Measurements from ENCODE around the gene ADRB1. TPM values are rescaled to one million over a fixed set of nuclear protein-coding genes. Genes with fewer than 3 reads are reported as not detected.

ADRB1 gene
- total RNA-seq, 2 experiments from 2014 or later = 0.57 to 0.88 TPM

DNA sequence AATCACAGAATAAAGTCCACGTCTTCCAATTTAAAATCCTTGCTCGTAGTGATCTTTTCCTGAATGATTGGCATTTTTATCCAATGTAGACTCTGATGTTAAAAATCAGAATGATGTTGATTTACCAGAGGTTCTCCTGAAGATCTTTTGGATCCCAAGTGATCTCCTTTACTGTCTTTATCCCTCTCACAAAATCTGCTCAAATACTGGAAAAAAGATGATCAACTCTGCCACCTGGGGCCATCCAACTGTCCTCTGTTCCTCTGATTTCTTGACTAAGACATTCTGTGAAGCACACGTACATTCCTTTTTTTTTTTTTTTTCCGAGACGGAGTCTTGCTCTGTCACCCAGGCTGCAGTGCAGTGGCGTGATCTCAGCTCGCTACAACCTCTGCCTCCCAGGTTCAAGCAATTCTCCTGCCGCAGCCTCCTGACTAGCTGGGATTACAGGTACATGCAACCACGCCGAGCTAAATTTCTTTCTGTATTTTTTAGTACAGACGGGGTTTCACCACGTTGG, 18.0 kb upstream of the ADRB1 start:
- ChIA-PET POLR2A (no interaction called here), CTCF (no interaction called here)

DNA sequence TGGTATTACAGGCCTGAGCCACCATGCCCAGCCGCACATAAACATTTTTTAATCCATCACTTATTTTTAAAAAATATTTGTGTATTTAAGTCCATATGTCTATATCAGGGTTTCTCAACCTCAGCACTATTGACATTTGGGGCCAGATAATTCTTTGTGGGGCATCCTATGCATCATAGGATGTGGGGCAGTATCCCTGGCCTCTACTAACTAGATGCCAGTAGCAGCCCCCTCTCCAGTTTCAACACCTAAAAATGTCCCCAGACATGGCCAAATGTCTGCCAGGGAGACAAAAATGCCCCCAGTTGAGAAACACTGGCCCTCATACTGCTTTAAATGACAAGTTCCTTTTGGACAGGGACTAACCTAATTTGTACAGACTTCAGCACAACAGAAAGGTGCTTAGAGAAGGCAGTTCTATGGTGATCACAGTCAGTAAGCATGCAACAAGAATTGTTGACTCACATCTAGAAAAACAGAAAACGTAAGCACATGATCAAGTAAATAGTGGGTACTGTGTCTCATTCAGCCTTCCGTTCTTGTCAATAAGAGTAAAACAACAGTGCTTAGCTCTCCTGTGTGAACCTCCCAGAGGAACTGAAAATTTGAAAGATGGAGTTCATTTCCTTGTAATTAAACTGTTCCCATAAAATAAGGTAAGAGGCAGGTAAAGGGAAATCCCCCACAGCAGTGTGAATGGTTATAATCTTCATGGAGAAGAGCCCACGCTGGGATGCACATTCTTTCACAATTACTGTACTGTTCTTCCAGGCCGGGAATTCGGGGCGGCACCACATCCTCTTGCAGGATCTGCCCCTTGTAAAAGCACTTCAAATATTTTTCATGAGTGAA, 17.3 kb upstream of the ADRB1 start:
- POLR2A ChIA-PET = no interaction called here
- CTCF ChIA-PET = no interaction called here

DNA sequence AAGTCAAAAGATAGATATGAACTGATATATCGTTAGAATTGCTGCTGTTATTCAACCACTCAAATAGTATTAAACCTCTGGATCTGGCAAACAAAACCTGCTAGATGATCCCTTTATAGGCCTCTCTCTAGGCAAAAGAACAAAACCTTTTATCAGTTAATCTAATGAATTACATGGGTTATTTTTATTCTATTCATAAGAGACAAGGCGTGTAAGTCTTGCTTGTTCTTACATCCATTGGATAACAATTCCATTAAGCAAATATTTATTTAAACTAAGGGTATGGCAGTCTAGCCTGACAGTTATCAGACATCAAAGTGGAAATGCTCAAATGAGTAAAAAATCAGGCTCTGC, 16.6 kb upstream of the ADRB1 start:
- ChIA-PET POLR2A (no interaction called here), CTCF (no interaction called here)

DNA sequence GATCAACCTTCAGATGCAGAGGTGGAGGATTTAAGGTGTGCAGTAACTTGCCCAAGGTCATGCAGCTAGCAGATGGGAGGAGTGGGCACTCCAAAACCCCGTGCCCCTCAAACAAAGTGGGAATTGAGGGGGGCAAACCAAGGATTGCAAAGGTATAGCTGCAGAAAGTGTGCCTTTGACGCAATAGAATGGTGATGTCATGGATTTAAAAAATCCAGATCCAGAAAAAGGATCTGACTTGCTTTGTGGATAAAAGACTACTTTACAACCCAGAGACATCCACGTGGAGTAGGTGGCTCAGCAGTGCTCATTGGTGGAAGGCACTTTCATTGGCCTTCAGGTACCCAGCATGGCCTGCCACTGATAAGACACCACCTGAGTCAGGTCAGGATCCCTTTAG, 15.7 kb upstream of the ADRB1 start:
- POLR2A ChIA-PET = no interaction called here

DNA sequence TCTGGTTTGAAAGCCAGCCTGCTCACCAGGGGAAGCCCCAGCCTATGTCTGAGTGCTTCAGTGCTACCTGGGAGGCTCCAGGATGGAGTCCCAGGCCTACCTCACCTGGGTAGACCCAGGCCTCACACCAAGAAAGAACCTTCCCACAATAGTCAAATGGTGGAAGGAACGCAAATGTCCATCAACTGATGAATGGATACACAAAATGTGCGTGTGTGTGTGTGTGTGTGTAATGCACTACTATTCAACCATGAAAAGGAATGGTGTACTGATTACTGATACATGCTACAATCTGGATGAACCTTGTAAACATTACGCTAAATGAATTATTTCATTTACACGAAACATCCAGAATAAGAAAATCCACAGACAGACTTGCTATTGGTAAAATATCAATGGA, 15.2 kb upstream of the ADRB1 start:
- CTCF ChIA-PET = no interaction called here
- POLR2A ChIA-PET = no interaction called here

More for the DNA sequence above, 15.7 kb upstream of the ADRB1 start:
- CTCF ChIA-PET = no interaction called here

DNA sequence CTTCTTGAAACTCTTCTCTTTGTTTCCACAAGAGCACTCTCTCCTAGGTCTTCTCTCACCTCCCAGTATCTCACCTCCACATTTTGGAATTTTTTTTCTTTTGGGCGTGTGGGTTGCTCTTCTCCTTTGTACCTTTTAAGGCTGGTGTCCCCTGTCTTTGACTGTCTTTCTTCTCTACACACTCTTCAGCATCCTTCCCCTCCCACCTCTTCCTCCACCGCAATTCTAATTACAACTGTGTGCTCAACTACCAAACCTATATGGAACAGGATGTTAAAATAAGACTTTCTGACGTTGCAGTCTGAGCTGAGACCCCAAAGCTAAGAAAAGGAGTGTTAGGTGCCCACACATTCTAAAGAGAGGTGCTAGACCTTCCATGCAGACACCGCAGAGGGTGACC, 14.0 kb upstream of the ADRB1 start:
- CTCF ChIA-PET = interaction anchor here (0.6 kb wide), 1 partner anchor 154 kb away, joined by 3 read pairs; no protein-coding TSS in a partner anchor
- POLR2A ChIA-PET = interaction anchor here (0.6 kb wide), 1 partner anchor 160 kb away, joined by 5 read pairs; no protein-coding TSS in a partner anchor

DNA sequence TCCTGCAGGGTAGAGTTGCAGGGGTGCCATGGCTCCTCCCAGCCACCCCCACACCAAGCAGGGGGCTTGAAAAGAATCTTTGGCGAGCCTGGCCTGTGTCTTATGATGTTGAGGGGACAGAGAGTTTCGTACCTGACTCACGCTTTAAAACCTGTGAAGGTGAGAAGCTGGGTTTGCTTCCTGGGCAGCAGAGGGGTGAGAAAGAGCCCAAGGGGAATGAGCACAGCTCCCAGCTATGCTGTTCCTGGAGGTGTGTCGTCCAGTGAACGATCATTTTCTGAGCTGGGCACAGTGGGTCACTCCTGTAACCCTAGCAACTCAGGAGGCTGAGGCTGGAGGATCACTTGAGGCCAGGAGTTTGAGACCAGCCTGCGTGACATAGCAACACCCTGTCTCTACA, 13.5 kb upstream of the ADRB1 start:
- POLR2A ChIA-PET = interaction anchor here (0.6 kb wide), 1 partner anchor 234 kb away, joined by 9 read pairs; no protein-coding TSS in a partner anchor
- CTCF ChIA-PET = no interaction called here

DNA sequence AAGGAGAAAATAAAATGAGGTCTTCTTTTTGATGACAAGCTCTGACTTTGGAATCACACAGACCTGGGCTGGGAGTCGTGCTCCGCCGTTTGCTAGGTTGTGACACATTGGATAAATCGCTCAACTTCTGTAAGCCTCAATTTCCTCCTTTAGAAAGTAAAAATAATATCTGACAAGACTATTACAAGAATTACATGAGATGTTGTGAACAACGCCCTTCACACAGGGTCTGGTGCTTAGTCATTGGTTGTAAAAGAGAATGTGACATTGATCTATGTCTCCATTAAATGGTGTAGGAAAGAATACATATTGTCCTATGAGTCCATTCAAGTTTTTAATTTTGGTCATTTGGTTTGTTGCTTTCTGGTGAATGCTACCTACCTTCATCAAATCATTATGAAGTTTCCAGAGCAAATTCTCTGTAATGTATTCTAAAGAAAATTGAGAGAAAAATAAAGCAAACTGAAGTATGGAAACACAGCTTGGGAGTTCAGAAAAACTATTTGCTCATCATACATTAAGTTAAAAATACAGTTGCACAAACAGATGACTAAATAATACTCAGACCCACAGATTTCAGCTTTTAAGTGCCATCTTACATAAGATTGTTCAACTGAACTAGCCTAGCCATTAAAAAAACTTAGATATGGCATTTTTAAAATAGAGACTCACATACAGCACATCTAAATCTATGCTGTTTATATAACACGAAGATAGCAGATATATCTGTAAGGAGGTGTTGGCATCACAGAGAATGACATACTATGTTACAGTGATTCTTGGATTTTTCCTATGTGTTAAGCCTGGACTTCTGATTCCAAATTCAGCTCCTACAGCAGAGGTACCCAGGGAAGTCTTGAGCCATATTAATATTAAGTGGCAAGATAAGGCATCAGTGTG, 12.3 kb upstream of the ADRB1 start:
- POLR2A ChIA-PET = interaction anchor here (0.6 kb wide), 1 partner anchor 11 kb away, joined by 3 read pairs; no protein-coding TSS in a partner anchor

DNA sequence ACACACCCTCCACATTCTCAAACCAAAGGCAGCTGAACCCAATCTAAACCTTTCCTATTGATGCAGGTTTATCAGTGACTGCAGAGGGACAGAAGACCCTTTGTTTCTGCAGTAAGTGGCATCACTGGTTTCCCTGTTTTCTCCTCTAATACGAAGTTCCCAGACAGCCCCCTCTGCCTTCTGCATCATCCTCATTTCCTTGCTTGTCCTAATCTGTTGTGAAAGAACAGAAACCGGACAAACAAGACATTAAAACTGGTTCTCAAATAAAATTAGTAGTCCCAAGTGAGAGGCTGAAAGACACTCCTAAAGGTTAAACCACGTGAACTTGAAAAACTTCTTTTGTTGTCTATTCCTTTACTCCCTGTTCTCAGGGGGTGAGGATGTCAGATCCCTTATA, 10.1 kb upstream of the ADRB1 start:
- POLR2A ChIA-PET = no interaction called here

More for the DNA sequence above, 12.3 kb upstream of the ADRB1 start:
- CTCF ChIA-PET = no interaction called here

DNA sequence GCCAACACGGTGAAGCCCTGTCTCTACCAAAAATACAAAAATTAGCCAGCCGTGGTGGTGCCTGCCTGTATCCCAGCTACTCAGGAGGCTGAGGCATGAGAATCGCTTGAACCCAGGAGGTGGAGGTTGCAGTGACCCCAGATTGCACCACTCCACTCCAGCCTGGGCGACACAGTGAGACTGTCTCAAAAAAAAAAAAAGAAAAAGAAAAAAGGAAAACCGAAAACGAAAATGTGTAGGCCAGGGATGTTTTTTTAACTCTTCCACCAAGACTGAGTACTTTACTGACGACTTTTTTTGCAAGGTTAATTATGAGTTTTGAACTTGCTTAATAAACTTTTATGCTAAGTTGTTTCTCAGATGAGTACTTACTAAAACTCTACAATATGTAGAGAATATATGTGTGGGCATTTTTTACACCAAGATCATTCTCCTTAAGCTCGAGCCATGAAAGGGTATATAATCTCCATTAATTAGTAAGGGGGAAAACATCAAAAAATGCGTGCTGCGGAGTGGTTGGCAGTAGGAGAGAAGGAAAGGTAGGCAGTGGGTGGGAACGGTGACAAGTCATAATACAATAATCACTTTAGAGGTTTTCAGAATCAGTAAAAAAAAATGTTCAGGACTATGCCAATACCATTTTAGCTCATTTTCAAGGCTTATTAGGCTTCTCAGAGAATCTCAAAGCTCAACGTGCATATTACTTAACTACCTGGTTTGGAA, 8.6 kb upstream of the ADRB1 start:
- ChIA-PET POLR2A (no interaction called here), CTCF (no interaction called here)

More for the DNA sequence above, 10.1 kb upstream of the ADRB1 start:
- CTCF ChIA-PET = no interaction called here

DNA sequence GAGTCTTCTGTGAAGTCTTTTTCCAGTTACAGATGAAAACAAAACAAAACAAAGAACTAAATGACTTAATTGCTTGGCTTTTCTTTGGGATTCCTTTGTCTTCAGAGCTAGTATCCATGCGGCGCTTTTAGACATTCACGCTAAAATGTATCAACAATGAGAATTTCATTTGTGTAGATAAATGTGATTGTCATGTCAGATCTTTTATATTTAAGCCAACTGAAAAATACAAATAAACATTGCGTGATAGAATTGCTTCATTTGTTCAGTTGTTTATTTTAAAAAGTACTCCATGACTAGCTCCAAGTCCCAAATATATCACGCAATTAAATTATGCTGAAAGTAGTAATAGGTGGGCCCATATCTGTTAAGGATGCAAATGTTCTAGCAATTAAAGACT, 7.9 kb upstream of the ADRB1 start:
- ChIA-PET CTCF (no interaction called here), POLR2A (no interaction called here)

DNA sequence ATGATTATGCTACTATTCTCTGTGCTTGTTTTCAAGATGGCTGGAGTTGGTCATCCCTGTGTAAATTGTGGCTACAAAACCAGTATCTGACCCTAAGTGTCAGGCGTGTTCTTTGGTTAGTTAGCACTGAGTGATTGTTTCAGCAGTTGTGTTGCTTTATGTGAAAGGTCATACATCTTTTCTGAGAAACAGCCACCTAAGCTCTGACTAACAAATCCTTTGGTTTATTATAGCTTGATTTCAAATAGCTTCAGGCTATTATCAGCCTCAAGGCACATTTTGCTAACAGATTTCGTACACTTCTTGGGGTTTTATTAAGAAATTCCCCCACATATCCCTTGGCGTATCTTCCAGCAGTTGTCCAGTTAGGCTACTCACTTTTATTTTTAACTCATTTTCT, 4.8 kb upstream of the ADRB1 start:
- ChIA-PET CTCF (no interaction called here), POLR2A (no interaction called here)

DNA sequence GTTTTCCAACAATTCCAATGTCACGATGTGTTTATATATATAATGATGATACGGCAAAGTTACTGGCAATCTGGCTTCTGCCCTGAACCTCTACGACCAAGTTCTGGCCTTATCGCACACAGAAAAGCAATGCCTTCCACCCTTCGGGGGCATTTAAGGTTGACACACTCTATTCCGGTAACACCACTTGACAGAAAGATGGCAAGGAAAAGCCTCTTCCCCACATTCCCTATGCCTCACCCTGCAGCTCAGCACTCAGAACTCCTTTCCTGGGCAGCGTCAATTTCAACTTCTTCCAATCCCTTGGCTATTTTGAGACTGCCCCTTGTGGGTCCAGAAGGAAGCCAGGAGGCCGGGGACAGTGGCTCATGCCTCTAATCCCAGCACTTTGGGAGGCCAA, 2.5 kb upstream of the ADRB1 start:
- ChIA-PET POLR2A (no interaction called here), CTCF (interaction anchor here (0.5 kb wide), 1 partner anchor 362 kb away, joined by 3 read pairs; no protein-coding TSS in a partner anchor)

DNA sequence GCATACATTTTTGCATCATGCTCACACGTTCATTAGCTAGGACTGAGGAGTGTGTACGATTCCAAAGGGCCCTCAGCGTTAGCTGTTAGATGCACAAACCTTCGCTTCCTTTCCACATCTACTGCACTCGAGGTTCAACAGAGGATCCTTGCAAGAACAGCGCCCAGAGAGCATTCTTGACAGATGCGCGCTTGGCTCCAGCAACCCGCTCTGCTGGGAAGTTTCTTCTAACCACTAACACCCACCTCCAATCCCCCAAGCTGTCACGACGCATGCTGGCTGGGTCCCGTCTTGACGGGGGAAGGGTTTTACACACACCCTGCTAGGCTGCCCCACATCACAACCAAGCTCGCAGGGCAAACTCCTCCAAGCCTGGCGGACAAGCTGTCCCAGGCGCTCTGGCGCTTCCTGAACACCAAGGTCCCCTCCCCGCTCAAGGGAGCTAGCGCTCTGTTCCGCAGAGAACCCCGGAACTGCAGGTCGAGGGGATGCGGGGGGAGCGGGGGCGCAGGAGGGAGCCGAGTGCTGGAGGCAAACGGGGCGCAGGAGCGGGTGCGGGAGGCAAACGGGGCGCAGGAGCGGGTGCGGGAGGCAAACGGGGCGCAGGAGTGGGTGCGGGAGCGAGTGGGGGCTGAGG, 653 bp upstream of the ADRB1 start:
- ChIA-PET CTCF (interaction anchor here (0.7 kb wide), 1 partner anchor 45 kb away, joined by 5 read pairs; no protein-coding TSS in a partner anchor), POLR2A (interaction anchor here (0.6 kb wide), 2 partner anchors 12 to 245 kb away, joined by 3 to 4 read pairs; no protein-coding TSS in a partner anchor)

DNA sequence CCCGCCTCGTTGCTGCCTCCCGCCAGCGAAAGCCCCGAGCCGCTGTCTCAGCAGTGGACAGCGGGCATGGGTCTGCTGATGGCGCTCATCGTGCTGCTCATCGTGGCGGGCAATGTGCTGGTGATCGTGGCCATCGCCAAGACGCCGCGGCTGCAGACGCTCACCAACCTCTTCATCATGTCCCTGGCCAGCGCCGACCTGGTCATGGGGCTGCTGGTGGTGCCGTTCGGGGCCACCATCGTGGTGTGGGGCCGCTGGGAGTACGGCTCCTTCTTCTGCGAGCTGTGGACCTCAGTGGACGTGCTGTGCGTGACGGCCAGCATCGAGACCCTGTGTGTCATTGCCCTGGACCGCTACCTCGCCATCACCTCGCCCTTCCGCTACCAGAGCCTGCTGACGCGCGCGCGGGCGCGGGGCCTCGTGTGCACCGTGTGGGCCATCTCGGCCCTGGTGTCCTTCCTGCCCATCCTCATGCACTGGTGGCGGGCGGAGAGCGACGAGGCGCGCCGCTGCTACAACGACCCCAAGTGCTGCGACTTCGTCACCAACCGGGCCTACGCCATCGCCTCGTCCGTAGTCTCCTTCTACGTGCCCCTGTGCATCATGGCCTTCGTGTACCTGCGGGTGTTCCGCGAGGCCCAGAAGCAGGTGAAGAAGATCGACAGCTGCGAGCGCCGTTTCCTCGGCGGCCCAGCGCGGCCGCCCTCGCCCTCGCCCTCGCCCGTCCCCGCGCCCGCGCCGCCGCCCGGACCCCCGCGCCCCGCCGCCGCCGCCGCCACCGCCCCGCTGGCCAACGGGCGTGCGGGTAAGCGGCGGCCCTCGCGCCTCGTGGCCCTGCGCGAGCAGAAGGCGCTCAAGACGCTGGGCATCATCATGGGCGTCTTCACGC, 825 bp downstream of the ADRB1 start:
- POLR2A ChIA-PET = no interaction called here
- CTCF ChIA-PET = no interaction called here

DNA sequence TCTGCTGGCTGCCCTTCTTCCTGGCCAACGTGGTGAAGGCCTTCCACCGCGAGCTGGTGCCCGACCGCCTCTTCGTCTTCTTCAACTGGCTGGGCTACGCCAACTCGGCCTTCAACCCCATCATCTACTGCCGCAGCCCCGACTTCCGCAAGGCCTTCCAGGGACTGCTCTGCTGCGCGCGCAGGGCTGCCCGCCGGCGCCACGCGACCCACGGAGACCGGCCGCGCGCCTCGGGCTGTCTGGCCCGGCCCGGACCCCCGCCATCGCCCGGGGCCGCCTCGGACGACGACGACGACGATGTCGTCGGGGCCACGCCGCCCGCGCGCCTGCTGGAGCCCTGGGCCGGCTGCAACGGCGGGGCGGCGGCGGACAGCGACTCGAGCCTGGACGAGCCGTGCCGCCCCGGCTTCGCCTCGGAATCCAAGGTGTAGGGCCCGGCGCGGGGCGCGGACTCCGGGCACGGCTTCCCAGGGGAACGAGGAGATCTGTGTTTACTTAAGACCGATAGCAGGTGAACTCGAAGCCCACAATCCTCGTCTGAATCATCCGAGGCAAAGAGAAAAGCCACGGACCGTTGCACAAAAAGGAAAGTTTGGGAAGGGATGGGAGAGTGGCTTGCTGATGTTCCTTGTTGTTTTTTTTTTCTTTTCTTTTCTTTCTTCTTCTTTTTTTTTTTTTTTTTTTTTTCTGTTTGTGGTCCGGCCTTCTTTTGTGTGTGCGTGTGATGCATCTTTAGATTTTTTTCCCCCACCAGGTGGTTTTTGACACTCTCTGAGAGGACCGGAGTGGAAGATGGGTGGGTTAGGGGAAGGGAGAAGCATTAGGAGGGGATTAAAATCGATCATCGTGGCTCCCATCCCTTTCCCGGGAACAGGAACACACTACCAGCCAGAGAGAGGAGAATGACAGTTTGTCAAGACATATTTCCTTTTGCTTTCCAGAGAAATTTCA, 1.7 kb downstream of the ADRB1 start:
- CTCF ChIA-PET = no interaction called here
- POLR2A ChIA-PET = no interaction called here

DNA sequence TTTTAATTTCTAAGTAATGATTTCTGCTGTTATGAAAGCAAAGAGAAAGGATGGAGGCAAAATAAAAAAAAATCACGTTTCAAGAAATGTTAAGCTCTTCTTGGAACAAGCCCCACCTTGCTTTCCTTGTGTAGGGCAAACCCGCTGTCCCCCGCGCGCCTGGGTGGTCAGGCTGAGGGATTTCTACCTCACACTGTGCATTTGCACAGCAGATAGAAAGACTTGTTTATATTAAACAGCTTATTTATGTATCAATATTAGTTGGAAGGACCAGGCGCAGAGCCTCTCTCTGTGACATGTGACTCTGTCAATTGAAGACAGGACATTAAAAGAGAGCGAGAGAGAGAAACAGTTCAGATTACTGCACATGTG, 2.4 kb downstream of the ADRB1 start:
- POLR2A ChIA-PET = no interaction called here

More for the DNA sequence above, 2.4 kb downstream of the ADRB1 start:
- CTCF ChIA-PET = interaction anchor here (1.1 kb wide), 1 partner anchor 247 kb away, joined by 4 read pairs; no protein-coding TSS in a partner anchor

All from activated CD8-positive, alpha-beta memory T cell treated with anti-CD3 and anti-CD28 coated beads for 36 hours (primary cell).